Activated CD4-positive, alpha-beta T cell treated with anti-CD3 and anti-CD28 coated beads for 48 hours (primary cell): ENCODE data around the gene CMSS1.

Source experiments
- DNase-seq: peaks from one replicate; pipeline ENCODE4 v3.0.0-alpha.2; 2020

CMSS1 gene

GRCh38 chr3:99966662-99967416 is 149.2 kb downstream of the CMSS1 start:
- DNase-seq = no peak

DNA sequence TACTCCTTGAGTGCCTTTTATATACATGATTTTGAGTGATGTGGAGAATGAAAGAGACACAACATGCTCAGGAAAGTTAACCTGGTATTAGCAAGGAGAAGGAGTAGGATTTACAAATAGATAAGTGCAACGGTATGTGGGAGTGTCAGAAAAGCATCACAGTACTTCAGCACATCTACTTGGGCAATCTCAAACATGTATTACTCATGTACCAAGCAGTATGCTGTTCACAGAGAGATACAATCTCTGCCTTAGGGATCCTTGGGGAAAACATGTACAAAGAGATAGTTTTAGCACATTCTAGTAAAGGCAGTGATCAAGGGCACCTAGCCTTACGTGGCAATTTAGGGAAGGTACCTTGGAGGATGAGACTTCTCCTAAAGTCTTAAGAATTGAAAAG is 150.1 kb downstream of the CMSS1 start:
- no peak for DNase-seq

- DNase-seq = no peak
Measured at GRCh38 chr3:99969136-99969535, 151.5 kb downstream of the CMSS1 start.

DNA sequence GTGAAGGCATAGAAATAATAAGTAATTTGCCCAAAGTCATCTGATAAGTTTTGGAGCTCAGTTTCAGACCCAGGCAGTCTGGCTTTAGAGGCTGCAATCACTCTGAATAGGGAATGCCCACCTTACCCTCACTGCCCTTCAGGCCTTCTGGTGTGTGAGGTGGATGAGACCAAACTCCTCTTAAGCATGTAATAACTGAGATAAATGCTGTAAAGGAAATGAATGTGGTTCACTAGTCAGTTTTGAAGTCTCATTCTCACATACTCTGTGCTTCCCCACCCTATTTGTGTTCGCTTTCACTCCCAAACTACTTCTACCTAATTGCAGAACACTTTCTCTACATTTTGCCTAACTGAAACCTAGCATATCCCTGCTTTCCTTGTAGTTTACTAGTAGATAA is 152.5 kb downstream of the CMSS1 start:
- DNase-seq = no peak

DNA sequence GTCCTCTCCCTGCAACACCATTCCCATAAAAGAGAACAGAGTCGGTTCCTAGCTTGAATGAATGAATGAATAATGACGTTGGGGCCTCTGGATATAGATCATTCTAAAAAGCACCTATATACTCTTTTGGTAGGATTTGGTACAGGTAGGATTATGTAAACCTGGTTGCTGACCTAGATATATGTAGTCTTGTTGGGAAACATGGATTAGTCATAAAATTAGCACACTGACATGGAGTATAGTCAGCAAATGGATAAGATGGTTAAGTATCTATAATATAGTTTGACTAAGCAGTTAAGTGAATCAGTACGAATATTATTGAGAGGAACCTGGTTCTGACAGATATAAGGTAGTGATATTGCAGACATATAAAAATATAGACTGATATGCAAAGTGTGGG is 154.1 kb downstream of the CMSS1 start:
- no peak for DNase-seq

- no peak for DNase-seq
Measured at GRCh38 chr3:99972380-99973104, 154.9 kb downstream of the CMSS1 start.

GRCh38 chr3:99974989-99975388 is 157.3 kb downstream of the CMSS1 start:
- no peak for DNase-seq

- no peak for DNase-seq
Measured at GRCh38 chr3:99976584-99976983, 158.9 kb downstream of the CMSS1 start.

DNA sequence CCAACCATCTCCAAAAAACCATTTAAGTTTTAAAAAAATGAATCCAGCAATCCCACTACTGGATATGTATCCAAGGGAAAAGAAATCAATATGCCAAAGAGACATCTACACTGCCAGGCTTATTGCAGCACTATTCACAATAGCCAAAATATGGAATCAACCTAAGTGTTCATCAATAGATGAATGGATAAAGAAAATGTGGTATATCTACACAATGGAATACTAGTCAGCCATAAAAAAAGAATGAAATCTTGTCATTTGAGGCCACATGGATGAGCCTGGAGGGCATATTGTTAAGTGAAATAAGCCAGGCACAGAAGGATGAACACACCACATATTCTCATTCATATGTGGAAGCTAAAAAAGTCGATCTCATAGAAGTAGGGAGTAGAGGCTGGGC is 160.6 kb downstream of the CMSS1 start:
- DNase-seq = no peak

DNA sequence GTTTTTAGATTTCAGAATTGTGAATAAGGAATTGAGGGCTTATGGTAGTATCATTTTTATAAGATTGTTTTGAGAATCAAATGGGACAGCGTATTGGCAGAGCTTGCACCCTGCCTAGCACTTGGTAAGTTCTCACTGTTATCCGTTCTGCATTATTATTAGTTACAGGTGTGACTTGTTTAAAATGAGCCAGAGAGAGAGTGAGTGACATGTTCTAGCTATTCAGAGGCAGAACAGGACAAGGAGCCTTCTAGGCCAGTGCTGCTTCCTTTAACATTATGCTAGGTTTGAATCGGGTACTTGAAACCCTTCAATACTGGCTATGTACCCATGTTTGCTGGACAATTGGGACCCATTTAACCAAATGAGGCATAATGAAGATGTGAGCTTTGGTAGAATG is 162.9 kb downstream of the CMSS1 start:
- DNase-seq = no peak

GRCh38 chr3:99981138-99981537 is 163.5 kb downstream of the CMSS1 start:
- no peak for DNase-seq

DNA sequence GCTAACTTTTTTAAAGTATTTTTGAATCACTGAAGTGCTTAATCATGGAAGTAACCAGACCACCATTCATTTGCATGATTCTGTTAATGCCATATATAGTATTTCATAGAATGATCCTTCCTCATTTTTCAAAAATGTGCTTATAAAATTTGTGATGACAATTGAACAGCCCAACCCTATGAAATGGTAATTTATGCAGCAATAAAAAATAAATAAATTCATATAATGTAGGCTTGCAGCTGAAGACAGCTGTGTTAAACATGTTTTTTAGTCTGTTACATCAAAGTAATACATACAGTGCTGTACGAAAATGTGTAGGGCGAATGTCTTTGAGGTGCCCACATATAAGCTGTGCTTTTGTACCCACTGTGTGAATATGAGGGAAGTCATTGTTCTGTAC is 165.0 kb downstream of the CMSS1 start:
- DNase-seq = no peak

- DNase-seq = no peak
Measured at GRCh38 chr3:99984139-99984538, 166.5 kb downstream of the CMSS1 start.

- no peak for DNase-seq
Measured at GRCh38 chr3:99984668-99985067, 167.0 kb downstream of the CMSS1 start.

DNA sequence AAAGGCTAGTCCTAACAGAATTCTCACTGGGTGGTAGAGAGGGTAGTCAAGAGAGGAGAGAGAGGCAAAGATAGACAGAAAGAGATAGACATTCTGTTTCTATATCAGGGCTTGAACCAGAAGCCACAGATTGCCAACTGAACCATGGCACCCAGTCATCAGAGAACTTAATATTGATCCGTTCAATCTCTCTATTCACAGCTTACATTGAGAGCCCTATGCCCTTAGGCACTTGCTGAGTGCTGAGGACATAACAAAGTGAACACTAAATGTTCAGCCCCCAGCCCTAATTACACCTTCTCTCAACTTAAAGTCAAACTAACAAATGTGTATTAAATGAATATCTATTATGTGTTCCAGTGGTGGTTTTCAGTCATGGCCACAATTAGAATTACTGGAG is 172.5 kb downstream of the CMSS1 start:
- no peak for DNase-seq

DNA sequence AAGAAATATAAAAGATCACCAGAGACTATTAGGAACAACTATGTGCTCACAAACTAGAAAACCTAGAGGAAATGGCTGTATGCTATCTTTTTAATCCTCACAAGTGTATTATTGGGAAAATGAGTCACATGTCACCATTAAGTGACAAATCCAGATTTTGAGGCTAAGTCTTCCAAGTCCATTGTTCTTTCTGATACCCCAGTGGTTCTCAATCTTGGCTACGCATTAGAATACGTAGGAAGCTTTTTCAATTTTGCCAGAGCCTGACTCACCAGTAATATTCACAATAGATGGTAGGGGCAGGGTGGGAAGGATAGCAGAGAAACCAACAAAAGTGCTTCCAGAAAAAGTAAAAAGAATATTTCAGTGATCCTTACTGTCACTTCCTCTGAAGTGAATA is 179.6 kb downstream of the CMSS1 start:
- no peak for DNase-seq

DNA sequence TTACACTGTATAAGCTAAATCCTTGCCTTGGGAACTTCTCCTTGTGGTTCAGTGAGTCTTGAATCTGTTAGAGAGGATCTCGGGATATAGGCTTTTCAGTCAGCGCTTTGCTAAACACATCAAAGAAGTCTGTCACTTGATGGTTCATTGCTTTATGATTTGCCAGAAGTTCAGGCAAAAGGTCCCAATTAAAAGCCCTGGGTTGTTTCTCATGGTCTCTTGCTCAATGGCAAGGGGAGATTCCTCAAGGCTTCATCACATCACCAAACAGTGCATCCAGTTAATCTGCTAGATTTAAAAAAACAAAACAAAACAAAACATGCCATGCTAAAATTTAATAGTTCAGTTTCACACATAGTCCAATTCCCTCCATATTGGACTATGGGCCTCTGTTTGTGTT is 181.9 kb downstream of the CMSS1 start:
- no peak for DNase-seq

DNA sequence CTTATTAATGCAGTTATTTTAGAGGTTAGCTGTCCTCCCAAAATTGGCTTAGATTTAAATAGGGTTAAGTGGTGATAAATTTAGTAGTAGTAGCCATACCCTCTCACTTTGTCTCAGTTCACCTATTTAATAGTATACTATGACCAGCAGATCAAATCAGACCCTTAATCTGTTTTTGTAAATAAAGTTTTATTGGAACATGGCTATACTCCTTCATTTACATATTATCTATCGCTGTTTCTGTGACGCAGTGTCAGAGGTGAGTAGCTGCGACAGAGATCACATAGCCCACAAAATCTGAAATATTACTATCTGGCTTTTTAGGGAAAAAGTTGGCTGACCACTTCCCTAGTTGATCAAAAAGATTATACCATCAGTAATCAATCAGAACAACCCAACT is 183.4 kb downstream of the CMSS1 start:
- DNase-seq = no peak

GRCh38 chr3:100001526-100002270 is 184.0 kb downstream of the CMSS1 start:
- no peak for DNase-seq

DNA sequence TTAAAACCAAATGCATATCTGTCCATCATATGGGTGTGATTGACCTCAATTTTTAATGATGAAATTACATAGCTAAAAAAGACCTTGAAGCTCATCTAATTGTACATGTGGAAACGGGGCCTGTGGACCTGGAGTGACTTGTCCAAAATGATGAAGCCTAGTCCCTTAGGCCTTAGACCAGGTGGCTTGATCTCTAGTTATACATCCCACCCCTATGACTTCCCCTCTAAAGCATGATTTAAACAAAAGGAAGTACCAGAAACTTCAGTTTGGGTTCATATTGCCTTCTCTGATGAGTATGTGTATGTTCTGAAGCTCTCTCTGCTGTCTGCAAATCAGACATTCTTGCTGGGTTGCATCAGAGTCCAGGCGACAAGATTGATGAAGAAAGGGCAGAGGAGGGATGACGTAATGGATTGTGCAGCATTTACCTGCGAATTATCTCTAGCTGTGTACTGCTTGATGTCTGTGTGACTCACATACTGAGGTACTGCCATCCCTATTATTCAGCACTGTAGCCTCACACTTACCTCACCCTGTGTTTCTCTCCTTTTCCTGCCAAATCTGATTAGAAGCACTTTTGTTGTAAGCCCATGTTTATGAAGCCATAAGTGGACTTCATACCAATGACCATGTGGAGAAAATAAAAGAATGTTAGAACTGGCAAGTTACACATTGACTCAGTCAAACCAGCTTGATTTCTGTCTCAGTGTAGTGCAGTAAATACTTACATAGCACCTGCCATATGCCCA is 185.1 kb downstream of the CMSS1 start:
- no peak for DNase-seq

DNA sequence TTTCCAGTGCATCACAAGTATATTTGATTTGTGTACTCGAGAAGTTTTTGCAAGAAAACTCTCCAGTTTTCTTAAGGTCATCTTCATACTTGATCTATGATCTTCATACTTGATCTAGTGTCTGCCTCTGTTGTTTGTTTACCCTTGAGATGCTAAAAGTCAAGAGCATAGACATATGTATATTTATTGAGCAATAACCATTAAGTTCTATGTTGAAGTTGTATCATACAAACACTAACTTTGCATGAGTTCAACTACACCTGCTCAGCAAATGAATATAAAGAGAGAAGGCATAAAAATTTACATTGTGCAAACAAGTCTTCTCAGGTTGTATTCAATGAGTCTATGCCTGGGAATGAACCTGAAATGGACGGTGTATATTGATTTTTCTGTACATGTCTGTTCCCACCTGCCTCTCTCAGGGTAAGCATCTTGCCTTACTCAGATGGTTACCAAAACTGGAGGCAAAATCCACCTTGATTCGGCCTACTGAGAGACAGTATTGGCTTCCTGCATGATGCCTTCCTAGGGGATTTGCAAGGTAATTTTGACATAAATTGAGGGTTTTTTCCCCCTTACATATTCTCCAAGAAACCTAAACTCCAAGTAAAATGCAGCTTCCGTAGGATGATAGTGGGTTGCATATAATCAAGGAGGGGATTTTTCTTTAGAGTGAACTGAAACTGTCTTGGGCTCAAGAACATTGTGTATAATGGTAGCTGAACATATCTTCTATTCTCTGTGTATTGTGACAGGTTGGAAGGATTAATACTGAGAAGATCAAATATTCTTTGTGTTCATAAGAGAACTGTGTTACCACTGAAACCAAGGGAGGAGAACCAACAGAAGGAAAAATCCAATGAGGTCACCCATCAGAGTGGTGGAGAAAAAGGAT is 186.2 kb downstream of the CMSS1 start:
- DNase-seq = no peak

- no peak for DNase-seq
Measured at GRCh38 chr3:100004931-100005330, 187.3 kb downstream of the CMSS1 start.
